ENCODE data around the gene FAM120A.

FAM120A gene

GRCh38 chr9:93592008-93592642, 140.6 kb downstream of the FAM120A start:
- DNase-seq (ENCODE audit: low read depth), result no peak
- H3K4me3 ChIP-seq (ENCODE audit: low read length), result no peak overlapping the region
- TF ChIP-seq, protein P1, sequence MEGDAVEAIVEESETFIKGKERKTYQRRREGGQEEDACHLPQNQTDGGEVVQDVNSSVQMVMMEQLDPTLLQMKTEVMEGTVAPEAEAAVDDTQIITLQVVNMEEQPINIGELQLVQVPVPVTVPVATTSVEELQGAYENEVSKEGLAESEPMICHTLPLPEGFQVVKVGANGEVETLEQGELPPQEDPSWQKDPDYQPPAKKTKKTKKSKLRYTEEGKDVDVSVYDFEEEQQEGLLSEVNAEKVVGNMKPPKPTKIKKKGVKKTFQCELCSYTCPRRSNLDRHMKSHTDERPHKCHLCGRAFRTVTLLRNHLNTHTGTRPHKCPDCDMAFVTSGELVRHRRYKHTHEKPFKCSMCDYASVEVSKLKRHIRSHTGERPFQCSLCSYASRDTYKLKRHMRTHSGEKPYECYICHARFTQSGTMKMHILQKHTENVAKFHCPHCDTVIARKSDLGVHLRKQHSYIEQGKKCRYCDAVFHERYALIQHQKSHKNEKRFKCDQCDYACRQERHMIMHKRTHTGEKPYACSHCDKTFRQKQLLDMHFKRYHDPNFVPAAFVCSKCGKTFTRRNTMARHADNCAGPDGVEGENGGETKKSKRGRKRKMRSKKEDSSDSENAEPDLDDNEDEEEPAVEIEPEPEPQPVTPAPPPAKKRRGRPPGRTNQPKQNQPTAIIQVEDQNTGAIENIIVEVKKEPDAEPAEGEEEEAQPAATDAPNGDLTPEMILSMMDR (conservative IDR thresholded peaks at IDR 0.05; ENCODE audit: low read depth, low read length), result no peak

DNA sequence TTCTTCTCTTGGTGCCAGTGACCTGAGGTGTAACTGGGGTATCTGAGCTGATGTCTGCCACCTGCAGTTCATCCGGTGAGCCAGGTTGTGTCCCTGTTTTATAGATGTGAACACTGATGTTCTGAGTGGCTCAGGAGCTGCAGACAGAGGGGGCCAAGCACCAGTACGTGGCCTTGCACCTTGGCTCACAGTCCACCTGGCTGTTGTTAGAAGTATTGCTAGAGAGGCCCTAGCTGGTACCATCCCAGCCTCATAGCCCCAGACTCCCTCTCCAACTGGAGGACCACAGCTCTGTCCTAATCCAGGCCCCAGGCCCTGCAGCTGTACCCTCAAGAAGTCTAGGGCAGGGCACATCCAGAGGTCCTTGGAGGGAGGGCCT, 141.1 kb downstream of the FAM120A start:
- H3K4me3 ChIP-seq (ENCODE audit: low read length), result no peak overlapping the region
- no peak for DNase-seq (ENCODE audit: low read depth)
- TF ChIP-seq, protein P1 (conservative IDR thresholded peaks at IDR 0.05; ENCODE audit: low read depth, low read length), result peak; percentile 15

- H3K4me3 ChIP-seq (ENCODE audit: low read length), result no peak overlapping the region
- DNase-seq (ENCODE audit: low read depth), result no peak
- TF ChIP-seq, protein P1 (conservative IDR thresholded peaks at IDR 0.05; ENCODE audit: low read depth, low read length), result no peak
Measured at GRCh38 chr9:93593144-93593658, 141.7 kb downstream of the FAM120A start.

GRCh38 chr9:93594041-93594756, 142.7 kb downstream of the FAM120A start:
- no peak for DNase-seq (ENCODE audit: low read depth)

GRCh38 chr9:93595461-93595860, 144.0 kb downstream of the FAM120A start:
- TF ChIP-seq, protein P1 (conservative IDR thresholded peaks at IDR 0.05; ENCODE audit: low read depth, low read length), result no peak
- DNase-seq (ENCODE audit: low read depth), result no peak
- no peak overlapping the region for H3K4me3 ChIP-seq (ENCODE audit: low read length)

More at GRCh38 chr9:93594041-93594756, 142.7 kb downstream of the FAM120A start:
- TF ChIP-seq, protein P1 (conservative IDR thresholded peaks at IDR 0.05; ENCODE audit: low read depth, low read length), result no peak
- H3K4me3 ChIP-seq (ENCODE audit: low read length), result no peak overlapping the region

GRCh38 chr9:93595861-93596365, 144.4 kb downstream of the FAM120A start:
- no peak for DNase-seq (ENCODE audit: low read depth)
- TF ChIP-seq, protein P1 (conservative IDR thresholded peaks at IDR 0.05; ENCODE audit: low read depth, low read length), result no peak

More at GRCh38 chr9:93595861-93596365, 144.4 kb downstream of the FAM120A start:
- H3K4me3 ChIP-seq (ENCODE audit: low read length), result no peak overlapping the region
